HG03469 (cell line): ENCODE results near the gene USP24.

Experiments used
- ATAC-seq: cut with Tn5 transposase; IDR thresholded peaks from one replicate; pipeline ENCODE4 v1.9.1; 2021; ENCODE audit warnings: mild to moderate bottlenecking, moderate library complexity, moderate number of reproducible peaks; ENCODE audit not compliant: unreplicated experiment

Gene USP24

GRCh38 chr1:55070293-55071164, 144.6 kb downstream of the USP24 start:
- ATAC-seq = no peak

- ATAC-seq = no peak
These were observed 145.9 kb downstream of the USP24 start for GRCh38 chr1:55069280-55069679.

GRCh38 chr1:55068638-55069037, 146.5 kb downstream of the USP24 start:
- ATAC-seq = no peak

GRCh38 chr1:55067914-55068313, 147.2 kb downstream of the USP24 start:
- ATAC-seq = no peak

- ATAC-seq = no peak
These were observed 148.0 kb downstream of the USP24 start for GRCh38 chr1:55067022-55067778.

- no peak for ATAC-seq
These were observed 149.5 kb downstream of the USP24 start for GRCh38 chr1:55065648-55066047.

GRCh38 chr1:55064861-55065263, 150.3 kb downstream of the USP24 start:
- no peak for ATAC-seq

GRCh38 chr1:55064071-55064581, 151.0 kb downstream of the USP24 start:
- no peak for ATAC-seq

GRCh38 chr1:55063577-55063942, 151.6 kb downstream of the USP24 start:
- ATAC-seq = no peak

GRCh38 chr1:55062801-55063576, 152.2 kb downstream of the USP24 start:
- no peak for ATAC-seq

- no peak for ATAC-seq
These were observed 153.3 kb downstream of the USP24 start for GRCh38 chr1:55061706-55062321.

- ATAC-seq = no peak
These were observed 154.0 kb downstream of the USP24 start for GRCh38 chr1:55061000-55061705.

GRCh38 chr1:55060133-55060999, 154.8 kb downstream of the USP24 start:
- no peak for ATAC-seq

- ATAC-seq = no peak
These were observed 155.6 kb downstream of the USP24 start for GRCh38 chr1:55059302-55060132.

GRCh38 chr1:55057956-55058298, 157.2 kb downstream of the USP24 start:
- no peak for ATAC-seq

- ATAC-seq = no peak
These were observed 157.8 kb downstream of the USP24 start for GRCh38 chr1:55057270-55057955.

- no peak for ATAC-seq
These were observed 158.6 kb downstream of the USP24 start for GRCh38 chr1:55056632-55056992.
